GM21515 (cell line): ENCODE measurements around the gene OR51Q1.
A peak's percentile ranks its signal among the peaks of the same experiment; 100 is the strongest.

Experiments used
- ATAC-seq: cut with Tn5 transposase; IDR thresholded peaks from one replicate; pipeline ENCODE4 v1.9.1; 2021; ENCODE audit not compliant: unreplicated experiment

Gene OR51Q1, protein sequence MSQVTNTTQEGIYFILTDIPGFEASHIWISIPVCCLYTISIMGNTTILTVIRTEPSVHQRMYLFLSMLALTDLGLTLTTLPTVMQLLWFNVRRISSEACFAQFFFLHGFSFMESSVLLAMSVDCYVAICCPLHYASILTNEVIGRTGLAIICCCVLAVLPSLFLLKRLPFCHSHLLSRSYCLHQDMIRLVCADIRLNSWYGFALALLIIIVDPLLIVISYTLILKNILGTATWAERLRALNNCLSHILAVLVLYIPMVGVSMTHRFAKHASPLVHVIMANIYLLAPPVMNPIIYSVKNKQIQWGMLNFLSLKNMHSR

GRCh38 chr11:5421811-5422210 lies at the start of gene OR51Q1:
Gene OR51Q1 (plus strand): TSS chr11:5422111. CDS start chr11:5422201, 90 bp downstream.
- ATAC-seq: no peak

DNA sequence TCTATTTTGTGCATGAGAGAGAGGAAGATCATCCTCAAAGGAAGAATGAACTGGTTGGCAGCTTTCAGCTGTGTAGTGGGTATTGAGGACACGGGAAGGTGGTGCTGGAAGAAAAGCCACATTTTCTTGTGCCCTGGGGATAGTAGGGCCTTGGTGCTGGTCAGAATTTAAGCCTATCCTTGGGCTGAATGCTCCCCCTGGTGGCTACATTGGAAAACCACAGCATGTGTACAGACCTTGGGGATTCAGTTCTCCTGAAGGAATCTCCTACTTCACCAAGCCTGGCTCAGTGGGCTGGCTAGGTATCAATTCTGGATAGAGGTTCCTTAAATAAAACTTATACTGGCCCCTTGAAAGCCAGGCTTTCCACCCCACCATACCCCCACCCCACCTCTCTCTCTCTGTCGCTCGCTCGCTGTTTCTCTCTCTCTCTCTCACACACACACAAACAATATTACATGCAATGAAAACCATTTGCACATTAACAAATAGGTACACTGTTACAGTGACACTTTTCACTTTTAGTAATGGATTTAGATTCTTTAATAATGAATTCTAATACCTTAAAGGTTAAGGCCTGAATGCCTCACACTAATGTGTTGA lies 41.1 kb upstream of the OR51Q1 start:
- peak; percentile 90 for ATAC-seq

GRCh38 chr11:5383576-5383975 lies 38.3 kb upstream of the OR51Q1 start, which contains the start of gene OR51M1:
Gene OR51M1 (plus strand): TSS chr11:5383812. CDS start chr11:5389399, 5,587 bp downstream.
- ATAC-seq: no peak

DNA sequence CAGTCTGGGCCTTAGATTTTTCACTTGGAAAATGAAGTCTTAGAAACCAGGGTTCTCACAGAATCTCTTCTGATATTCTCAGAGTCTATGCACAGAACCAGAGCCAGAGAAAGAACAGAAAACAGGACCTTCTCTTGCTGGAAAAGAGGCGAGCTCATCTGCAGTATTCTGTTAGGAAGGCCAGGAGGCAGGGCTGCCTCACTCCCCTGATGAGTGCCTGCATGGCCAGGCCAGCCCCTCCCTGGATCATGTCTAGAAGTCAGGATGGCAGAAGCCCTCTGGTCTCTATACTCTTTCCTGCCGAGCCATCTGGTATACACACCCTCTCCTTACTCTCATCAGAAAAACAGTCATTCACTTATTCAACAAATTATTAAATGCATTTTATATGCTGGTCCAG lies 37.6 kb upstream of the OR51Q1 start:
- ATAC-seq: no peak

GRCh38 chr11:5390210-5390609 lies 31.7 kb upstream of the OR51Q1 start:
- no peak for ATAC-seq

DNA sequence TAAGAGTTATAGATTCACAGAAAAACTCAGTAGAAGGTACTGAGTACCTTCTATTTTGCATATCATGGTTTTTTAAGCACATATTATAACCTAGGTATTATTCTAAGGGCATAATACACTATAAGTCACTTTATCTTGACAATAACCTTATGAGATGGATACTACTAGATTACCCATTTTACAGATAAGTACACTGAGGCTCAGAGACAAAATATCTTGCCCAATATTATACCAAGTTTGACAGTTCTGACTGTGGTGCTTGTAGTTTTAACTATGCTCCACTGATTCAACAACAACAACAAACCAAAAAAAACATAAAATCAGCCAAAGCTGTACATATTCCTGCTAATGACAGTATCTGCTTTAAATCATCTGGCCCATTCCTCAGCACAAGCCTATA lies 27.8 kb upstream of the OR51Q1 start:
- ATAC-seq: no peak

DNA sequence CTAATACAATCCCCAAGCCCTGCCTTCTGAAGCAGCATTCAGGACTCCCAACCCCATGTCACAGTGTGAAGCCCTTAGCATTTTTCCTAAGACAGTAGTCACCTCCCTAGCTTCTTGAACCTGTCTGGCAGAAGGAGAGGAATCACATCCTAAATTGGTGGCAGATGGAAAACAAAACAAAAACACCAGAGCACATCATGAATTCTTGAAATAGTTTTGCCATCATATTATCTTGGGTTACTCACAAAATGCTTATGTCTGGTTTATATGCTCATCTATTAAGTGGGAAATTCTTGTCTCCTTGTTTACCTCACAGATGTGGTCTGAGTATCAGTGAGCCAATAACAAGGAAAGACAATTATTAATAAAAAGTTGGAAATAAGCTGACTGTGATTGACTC lies 23.0 kb upstream of the OR51Q1 start:
- no peak for ATAC-seq

DNA sequence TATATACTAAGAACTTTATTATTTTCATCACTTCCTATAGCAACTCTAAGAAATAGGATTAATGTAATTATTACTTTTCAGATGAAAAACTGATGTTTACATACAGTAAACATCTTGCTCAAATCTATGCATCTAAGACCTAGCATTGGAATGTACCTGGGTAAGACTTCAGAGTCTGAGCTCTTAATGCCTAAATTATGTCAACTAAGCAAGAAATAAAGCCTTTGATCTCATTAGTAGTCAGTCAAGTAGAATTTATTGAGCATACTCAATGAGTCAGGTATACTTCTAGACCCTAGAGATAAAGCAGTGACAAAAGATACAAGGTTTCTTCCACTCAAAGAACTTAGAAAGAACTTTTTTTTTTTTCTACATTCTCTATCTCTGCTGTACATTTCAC lies 16.7 kb upstream of the OR51Q1 start:
- ATAC-seq: no peak

GRCh38 chr11:5420993-5421392 lies 918 bp upstream of the OR51Q1 start:
- no peak for ATAC-seq

DNA sequence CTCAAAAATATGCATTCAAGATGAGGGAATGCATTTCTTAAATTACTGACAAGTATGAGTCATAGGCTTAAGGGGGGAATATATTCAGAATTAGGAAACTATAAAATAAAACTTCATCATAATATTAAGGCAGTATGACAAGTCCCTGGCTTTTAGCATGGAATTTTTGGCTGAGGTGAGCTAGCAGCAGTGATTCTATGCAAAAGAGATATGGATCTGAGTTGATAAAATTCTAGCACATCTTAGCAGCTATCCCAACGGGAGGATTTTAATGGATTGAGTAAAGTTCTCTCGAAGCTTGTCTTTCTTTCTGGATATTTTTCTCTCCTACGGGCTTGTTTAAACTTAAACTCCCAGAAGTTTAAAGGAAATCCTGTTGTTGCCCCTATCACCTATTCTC lies 1.2 kb downstream of the OR51Q1 start:
- ATAC-seq: no peak

- no peak for ATAC-seq
These were observed 19.5 kb downstream of the OR51Q1 start, which contains the start of gene OR51I1 for GRCh38 chr11:5441414-5441813. Gene OR51I1 (minus strand): TSS chr11:5441514. CDS start chr11:5441514, 0 bp downstream.

DNA sequence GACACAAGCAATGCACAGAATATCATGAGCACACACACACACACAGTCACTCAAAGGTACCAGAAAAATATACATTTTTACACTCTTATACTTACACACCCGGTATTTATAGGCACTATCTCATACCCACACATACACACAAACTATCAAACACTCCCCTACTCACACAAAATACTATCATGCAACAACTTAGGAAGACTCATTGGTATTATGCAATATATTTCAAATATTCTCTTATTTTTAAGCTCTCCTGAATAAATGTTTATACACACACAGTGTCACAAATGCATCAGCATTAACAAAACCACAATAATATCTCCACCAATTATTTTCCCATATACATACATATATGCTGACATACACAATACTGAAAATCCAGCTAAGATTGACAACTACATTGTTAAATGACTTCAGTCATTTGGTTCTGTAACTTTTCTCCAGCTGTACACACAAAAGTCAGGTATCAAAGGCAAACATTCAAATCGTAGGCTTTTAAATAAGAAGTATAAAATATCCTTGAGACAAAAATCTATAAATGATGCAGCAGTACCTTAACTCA lies 22.0 kb downstream of the OR51Q1 start:
- no peak for ATAC-seq

DNA sequence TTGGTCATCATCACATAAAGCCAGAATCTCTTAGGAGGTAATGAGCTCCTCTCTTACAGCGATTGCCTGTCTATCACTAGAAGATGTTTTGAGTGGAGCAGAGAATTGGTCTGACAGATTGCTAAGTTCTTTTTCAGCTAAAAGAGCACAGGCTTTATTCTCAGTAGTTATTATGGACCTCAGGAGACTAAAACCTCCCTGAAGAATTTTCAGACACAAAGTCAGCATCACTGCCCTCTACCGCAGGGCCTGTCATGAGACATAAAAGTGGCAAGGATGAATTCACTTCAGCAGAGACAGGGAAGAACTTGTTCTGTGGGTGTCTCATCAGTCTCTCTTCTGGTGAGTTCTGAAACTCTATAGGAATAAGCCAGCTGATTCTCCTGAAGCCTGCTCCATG lies 27.1 kb downstream of the OR51Q1 start, which contains the start of gene OR51I2:
Gene OR51I2, plus strand, starts transcription at position 301 of the 400 bp plus-strand sequence. CDS start 4,166 bp downstream, outside the sequence.
- ATAC-seq: no peak

- ATAC-seq: no peak
These were observed 27.5 kb downstream of the OR51Q1 start for GRCh38 chr11:5449432-5449831.

- no peak for ATAC-seq
These were observed 39.2 kb downstream of the OR51Q1 start for GRCh38 chr11:5460983-5461621.

GRCh38 chr11:5467527-5467926 lies 45.6 kb downstream of the OR51Q1 start:
- no peak for ATAC-seq
